ENCODE measurements around the gene ABCA6. TPM values are rescaled to one million over a fixed set of nuclear protein-coding genes. Genes with fewer than 3 reads are reported as not detected.

ABCA6 gene
- total and polyA plus RNA-seq, 2 experiments from 2014 or later = 2.8 to 6.4 TPM

DNA sequence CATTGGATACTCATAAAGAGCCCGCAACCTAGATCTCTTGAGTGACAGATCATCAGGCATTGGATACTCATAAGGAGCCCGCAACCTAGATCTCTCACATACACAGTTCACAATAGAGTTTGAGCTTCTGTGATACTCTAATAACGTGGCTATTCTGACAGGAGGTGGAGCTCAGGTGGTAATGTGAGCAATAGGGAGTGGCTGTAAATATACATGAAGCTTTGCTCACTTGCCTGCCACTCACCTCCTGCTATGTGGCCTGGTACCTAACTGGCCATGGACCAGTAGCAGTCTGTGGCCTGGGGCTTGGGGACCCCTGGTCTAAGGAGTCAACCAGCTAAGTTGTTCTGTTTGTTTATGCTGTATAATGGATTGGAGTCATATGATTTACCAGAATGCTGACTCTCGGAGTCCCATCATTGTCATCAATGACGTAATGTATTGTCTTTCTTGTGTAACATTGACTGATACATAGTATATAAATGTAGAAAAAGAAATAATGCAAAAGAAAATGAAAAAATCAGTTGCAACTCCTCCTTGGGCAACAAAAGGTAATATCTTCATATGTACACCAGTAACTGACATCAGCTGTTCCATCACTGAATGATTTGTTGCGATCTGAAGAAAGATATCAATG, 98.5 kb downstream of the ABCA6 start:
- Histone ChIP-seq H3K9ac (no peak overlapping the region), H3K4me3 (no peak overlapping the region), H4K20me1 (ENCODE audit: insufficient read depth) (no peaks in the 10 kb centered on the region), H3K4me2 (ENCODE audit: unreplicated experiment) (no peak overlapping the region), H3K9me3 (ENCODE audit: low read depth) (no peaks in the 10 kb centered on the region), H2AFZ (no peak overlapping the region), H3K4me1 (ENCODE audit: insufficient read depth) (peaks cover 12% of the 10 kb centered on the region), H3K79me2 (ENCODE audit: insufficient read depth) (no peaks in the 10 kb centered on the region), H3K36me3 (ENCODE audit: low read depth) (no peaks in the 10 kb centered on the region), H3F3A (ENCODE audit: insufficient read depth) (peaks cover 11% of the 10 kb centered on the region), H3K27me3 (replicated peaks; ENCODE audit: insufficient read depth) (no peaks in the 10 kb centered on the region), H3K9me2 (ENCODE audit: insufficient read depth) (no peaks in the 10 kb centered on the region), H3K27ac (no peak overlapping the region)
- 84% methylated on average over 6 of the region's 6 CpGs for WGBS, 2 experiments (ENCODE audit: low coverage in 1 of 2, low lambda C conversion rate in 2 of 2, missing lambda C conversion rate in 2 of 2)
- TF ChIP-seq EZH2phosphoT487 (IDR thresholded peaks at IDR 0.05; ENCODE audit: insufficient read depth, low read depth) (no peak), EZH2 (IDR thresholded peaks at IDR 0.05; ENCODE audit: insufficient read depth, poor library complexity, severe bottlenecking) (no peak)
- DNase-seq = no peak
- in situ Hi-C loops (cut with MboI) = no loop called here

DNA sequence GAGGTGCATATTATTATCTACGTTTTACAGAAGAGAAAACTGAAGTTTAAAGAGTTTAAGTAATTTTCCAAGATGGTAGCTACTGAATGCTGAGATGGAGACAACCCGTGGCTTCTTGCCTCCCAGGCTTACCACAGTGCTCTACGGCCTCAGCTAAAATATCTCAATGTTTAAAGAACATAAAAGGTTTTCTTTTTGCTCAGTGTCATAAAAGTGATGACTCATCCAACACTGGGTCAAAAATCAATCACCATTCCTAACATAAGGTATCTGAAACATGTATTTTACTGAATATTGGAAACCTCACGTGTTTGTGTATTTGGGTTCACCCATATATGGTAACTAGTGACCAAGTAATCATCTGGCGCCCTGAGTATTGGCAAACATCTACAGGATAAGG, 99.4 kb downstream of the ABCA6 start:
- Histone ChIP-seq H3K36me3 (ENCODE audit: low read depth) (no peaks in the 10 kb centered on the region), H4K20me1 (ENCODE audit: insufficient read depth) (no peaks in the 10 kb centered on the region), H3K27ac (no peak overlapping the region), H2AFZ (no peak overlapping the region), H3K27me3 (replicated peaks; ENCODE audit: insufficient read depth) (no peaks in the 10 kb centered on the region), H3K4me1 (ENCODE audit: insufficient read depth) (peaks cover 5% of the 10 kb centered on the region), H3F3A (ENCODE audit: insufficient read depth) (peaks cover 4% of the 10 kb centered on the region; the same call in 1 of the 2 replicates), H3K4me2 (ENCODE audit: unreplicated experiment) (no peak overlapping the region), H3K9me2 (ENCODE audit: insufficient read depth) (no peaks in the 10 kb centered on the region), H3K9me3 (ENCODE audit: low read depth) (no peaks in the 10 kb centered on the region), H3K9ac (no peak overlapping the region), H3K79me2 (ENCODE audit: insufficient read depth) (no peaks in the 10 kb centered on the region), H3K4me3 (no peak overlapping the region)
- in situ Hi-C loops (cut with MboI) = no loop called here
- TF ChIP-seq EZH2phosphoT487 (IDR thresholded peaks at IDR 0.05; ENCODE audit: insufficient read depth, low read depth) (no peak), EZH2 (IDR thresholded peaks at IDR 0.05; ENCODE audit: insufficient read depth, poor library complexity, severe bottlenecking) (no peak)
- 81 to 83% methylated on average over 5 of the region's 5 CpGs for WGBS, 2 experiments (ENCODE audit: low coverage in 1 of 2, low lambda C conversion rate in 2 of 2, missing lambda C conversion rate in 2 of 2)
- DNase-seq = no peak

DNA sequence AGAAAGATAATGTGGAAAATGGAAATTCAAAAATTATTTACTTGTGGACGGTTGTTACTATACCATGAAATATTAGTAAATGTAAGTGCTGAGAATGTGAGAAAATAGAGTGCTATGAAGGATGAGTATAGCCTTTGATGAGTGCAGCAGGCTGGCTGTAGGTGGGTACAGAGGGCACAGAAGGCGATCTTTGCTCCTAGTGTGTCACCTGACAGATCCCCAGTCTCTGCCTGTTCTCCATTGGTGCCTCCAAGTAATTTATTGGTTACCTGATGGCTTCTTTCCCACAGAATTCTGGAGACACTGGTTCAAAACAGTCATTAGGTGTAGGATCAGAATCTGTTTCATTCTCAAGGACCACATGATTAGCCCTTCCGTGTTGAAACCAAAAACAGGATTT, 109.9 kb downstream of the ABCA6 start:
- no peaks in the 10 kb centered on the region for H4K20me1 ChIP-seq (ENCODE audit: insufficient read depth)
- no peak overlapping the region for H3K4me2 ChIP-seq (ENCODE audit: unreplicated experiment)
- H3K9me3 ChIP-seq (ENCODE audit: low read depth) = no peaks in the 10 kb centered on the region
- in situ Hi-C loops (cut with MboI) = no loop called here
- no peak overlapping the region for H2AFZ ChIP-seq
- H3K4me1 ChIP-seq (ENCODE audit: insufficient read depth) = no peaks in the 10 kb centered on the region; the same call in 1 of the 2 replicates
- H3K9ac ChIP-seq = no peak overlapping the region
- no peak for TF ChIP-seq EZH2phosphoT487 (IDR thresholded peaks at IDR 0.05; ENCODE audit: insufficient read depth, low read depth)
- no peak for TF ChIP-seq EZH2 (IDR thresholded peaks at IDR 0.05; ENCODE audit: insufficient read depth, poor library complexity, severe bottlenecking)
- DNase-seq = no peak
- no peaks in the 10 kb centered on the region for H3F3A ChIP-seq (ENCODE audit: insufficient read depth)
- no peaks in the 10 kb centered on the region for H3K79me2 ChIP-seq (ENCODE audit: insufficient read depth)
- 0 out of 2 replicates have a peak, but pooled peaks cover 5% of the 10 kb centered on the region for H3K9me2 ChIP-seq (ENCODE audit: insufficient read depth)
- 93 to 96% methylated on average over 3 of the region's 3 CpGs for WGBS, 2 experiments (ENCODE audit: low coverage in 1 of 2, low lambda C conversion rate in 2 of 2, missing lambda C conversion rate in 2 of 2)
- no peaks in the 10 kb centered on the region for H3K27me3 ChIP-seq (replicated peaks; ENCODE audit: insufficient read depth)
- H3K27ac ChIP-seq = no peak overlapping the region
- H3K36me3 ChIP-seq (ENCODE audit: low read depth) = no peaks in the 10 kb centered on the region
- no peak overlapping the region for H3K4me3 ChIP-seq

DNA sequence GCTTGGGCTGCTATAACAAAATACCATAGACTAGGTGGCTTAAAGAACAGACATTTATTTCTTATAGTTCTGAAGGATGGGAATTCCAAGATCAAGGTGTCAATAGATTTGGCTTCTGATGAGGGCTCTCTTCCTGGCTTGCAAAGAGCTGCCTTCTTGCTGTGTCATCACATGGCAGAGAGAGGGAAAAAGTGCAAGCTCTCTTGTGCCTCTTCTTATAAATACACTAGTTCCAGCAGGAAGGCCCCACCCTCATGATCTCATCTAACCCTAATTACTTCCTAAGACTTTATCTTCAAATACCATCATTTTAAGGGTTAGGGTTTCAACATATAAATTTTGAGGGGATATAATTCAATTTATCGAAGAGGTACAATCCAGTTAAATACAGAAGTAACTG, 111.5 kb downstream of the ABCA6 start:
- Histone ChIP-seq H3K9ac (no peak overlapping the region), H4K20me1 (ENCODE audit: insufficient read depth) (no peaks in the 10 kb centered on the region), H3K36me3 (ENCODE audit: low read depth) (no peaks in the 10 kb centered on the region), H3K9me3 (ENCODE audit: low read depth) (no peaks in the 10 kb centered on the region), H3K9me2 (ENCODE audit: insufficient read depth) (0 out of 2 replicates have a peak, but pooled peaks cover 5% of the 10 kb centered on the region), H3K4me1 (ENCODE audit: insufficient read depth) (no peaks in the 10 kb centered on the region; the same call in 1 of the 2 replicates), H3K79me2 (ENCODE audit: insufficient read depth) (no peaks in the 10 kb centered on the region), H2AFZ (no peak overlapping the region), H3K4me3 (no peak overlapping the region), H3K4me2 (ENCODE audit: unreplicated experiment) (no peak overlapping the region), H3K27me3 (replicated peaks; ENCODE audit: insufficient read depth) (no peaks in the 10 kb centered on the region), H3F3A (ENCODE audit: insufficient read depth) (no peaks in the 10 kb centered on the region), H3K27ac (no peak overlapping the region)
- no peak for TF ChIP-seq EZH2phosphoT487 (IDR thresholded peaks at IDR 0.05; ENCODE audit: insufficient read depth, low read depth)
- TF ChIP-seq EZH2 (IDR thresholded peaks at IDR 0.05; ENCODE audit: insufficient read depth, poor library complexity, severe bottlenecking) = no peak
- in situ Hi-C loops (cut with MboI) = no loop called here
- 96 to 100% methylated on average over 1 of the region's 1 CpG for WGBS, 2 experiments (ENCODE audit: low coverage in 1 of 2, low lambda C conversion rate in 2 of 2, missing lambda C conversion rate in 2 of 2)
- peak; percentile 25 for DNase-seq

Small RNA genes lying within 50 kb of the gene (microRNA-seq; reads per million reads assigned to microRNA genes)
- not detected for gene MIR4524A (ENCODE audit: borderline number of aligned reads)
- not detected for gene MIR4524B (ENCODE audit: borderline number of aligned reads)

Small RNA genes lying within 50 kb of the gene (small RNA-seq; reads per million reads assigned to genes)
- not detected for gene MIR4524B (ENCODE audit: low read depth, low replicate concordance)

Other genes starting within 250 kb of the ABCA6 start
- gene ABCA8, start 186.5 kb downstream of the ABCA6 start, total RNA-seq (2014; rRNA removed; shearing (Covaris generic)) = 8.0 and 14.4 TPM in 2 replicates
- gene ABCA8, start 186.5 kb downstream of the ABCA6 start, polyA plus RNA-seq (2016; fragmentation: Nextera tagmentation; extraction: Ambion mirVana) = 3.5 and 4.4 TPM in 2 replicates
- gene ABCA9, start 81.0 kb downstream of the ABCA6 start, total RNA-seq (2014; rRNA removed; shearing (Covaris generic)) = 0.51 and 0.65 TPM in 2 replicates
- gene ABCA9, start 81.0 kb downstream of the ABCA6 start, polyA plus RNA-seq (2016; fragmentation: Nextera tagmentation; extraction: Ambion mirVana) = 0.24 and 0.41 TPM in 2 replicates
- 0.11 and 0.13 TPM in 2 replicates for gene ABCA10, start 86.9 kb upstream of the ABCA6 start, total RNA-seq (2014; rRNA removed; shearing (Covaris generic))
- 0.09 and 0.23 TPM in 2 replicates for gene ABCA10, start 86.9 kb upstream of the ABCA6 start, polyA plus RNA-seq (2016; fragmentation: Nextera tagmentation; extraction: Ambion mirVana)
- gene ABCA5, start 185.2 kb upstream of the ABCA6 start, total RNA-seq (2014; rRNA removed; shearing (Covaris generic)) = 7.1 and 9.7 TPM in 2 replicates
- 8.5 and 9.4 TPM in 2 replicates for gene ABCA5, start 185.2 kb upstream of the ABCA6 start, polyA plus RNA-seq (2016; fragmentation: Nextera tagmentation; extraction: Ambion mirVana)

Data from GM23248 (cell line).